ENCODE data around the gene SIAH1.

GRCh38 chr16:48317026-48317425 lies 68.2 kb downstream of the SIAH1 start:
- TF ChIP-seq POLR2AphosphoS5 (IDR thresholded peaks at IDR 0.05; ENCODE audit: borderline replicate concordance, low read depth, low read length) (no peak), EZH2 (IDR thresholded peaks at IDR 0.05) (no peak)
